SK-N-SH (cell line): ENCODE measurements around the gene HPCAL4. TPM values are rescaled to one million over a fixed set of nuclear protein-coding genes. Genes with fewer than 3 reads are reported as not detected.

Experiments used
- CTCF ChIA-PET: fragments of 300-600, 350-600 bp; formaldehyde crosslinking; extraction: SDS; loops from one replicate; lab custom pipeline; 2021; lab: Yijun Ruan, JAX
- POLR2A ChIA-PET: fragments of 350-600 bp; sonication (Branson Sonifier 250); formaldehyde crosslinking; extraction: SDS; loops from one replicate; lab custom pipeline; 2020; ENCODE audit warnings: antibody characterized with exemption, inconsistent platforms; lab: Yijun Ruan, JAX
- DNase-seq: peaks from one replicate; pipeline ENCODE4 v3.0.0; 2012
- H2AFZ ChIP-seq: fragments of 200-600 bp; sonication (generic); 2 replicates; pipeline ENCODE4 v1.8.1; 2016; ENCODE audit warnings: antibody characterized with exemption, mild to moderate bottlenecking, low read depth
- H3F3A ChIP-seq: fragments of 200-600 bp; sonication (generic); replicated peaks from 2 replicates; pipeline ENCODE3; 2016; ENCODE audit warnings: antibody characterized with exemption, mild to moderate bottlenecking; ENCODE audit not compliant: insufficient read depth
- H3K27ac ChIP-seq, 2 experiments: fragments of 200-500 bp in 1 of 2; fragments of 200-600 bp in 1 of 2; sonication (Bioruptor generic) in 1 of 2; sonication (generic), shearing (Covaris generic) in 1 of 2; 2 replicates each; pipeline versions ENCODE4 v1.5.1 to v1.6.1; 2014 to 2016; ENCODE audit warnings: low read depth in 2 of 2, inconsistent platforms in 1 of 2, low read length in 1 of 2, mild to moderate bottlenecking in 1 of 2, mixed read lengths in 1 of 2
- H3K27me3 ChIP-seq: fragments of 200-600 bp; sonication (generic), shearing (Covaris generic); 2 replicates; pipeline ENCODE4 v1.6.1; 2016; ENCODE audit warnings: mixed run types; ENCODE audit not compliant: insufficient read depth
- H3K36me3 ChIP-seq, 2 experiments: fragments of 200-500 bp in 1 of 2; fragments of 200-600 bp in 1 of 2; sonication (Bioruptor generic) in 1 of 2; sonication (generic) in 1 of 2; replicated peaks in 1 of 2; 2 replicates each; pipeline versions ENCODE3 to v1.5.1; 2014 to 2016; ENCODE audit warnings: low read length in 1 of 2, mild to moderate bottlenecking in 1 of 2; ENCODE audit not compliant: insufficient read depth in 2 of 2, control insufficient read depth in 1 of 2
- H3K4me1 ChIP-seq, 2 experiments: fragments of 200-500 bp in 1 of 2; fragments of 200-600 bp in 1 of 2; sonication (Bioruptor generic) in 1 of 2; sonication (generic), shearing (Covaris generic) in 1 of 2; 2 replicates each; pipeline versions ENCODE4 v1.5.1 to v1.6.1; 2014 to 2016; ENCODE audit warnings: low read depth in 1 of 2, low read length in 1 of 2, mixed run types in 1 of 2; ENCODE audit not compliant: insufficient read depth in 2 of 2, control insufficient read depth in 1 of 2
- H3K4me2 ChIP-seq: fragments of 200-600 bp; sonication (generic), shearing (Covaris generic); 2 replicates; pipeline ENCODE4 v1.6.1; 2017; ENCODE audit warnings: mixed run types
- H3K4me3 ChIP-seq, 2 experiments: fragments of 200-500 bp in 1 of 2; fragments of 200-600 bp in 1 of 2; sonication (Bioruptor generic) in 1 of 2; sonication (generic), shearing (Covaris generic) in 1 of 2; 2 replicates each; pipeline versions ENCODE4 v1.5.1 to v1.8.1; 2014 to 2016; ENCODE audit warnings: low read depth in 2 of 2, inconsistent platforms in 1 of 2, low read length in 1 of 2, mild to moderate bottlenecking in 1 of 2, mixed read lengths in 1 of 2, moderate library complexity in 1 of 2
- H3K79me2 ChIP-seq: fragments of 200-600 bp; sonication (generic); 2 replicates; pipeline ENCODE4 v1.8.1; 2017; ENCODE audit warnings: mild to moderate bottlenecking; ENCODE audit not compliant: insufficient read depth
- H3K9ac ChIP-seq: fragments of 200-600 bp; sonication (generic); 2 replicates; pipeline ENCODE4 v1.6.1; 2017; ENCODE audit warnings: mixed run types
- H3K9me2 ChIP-seq: fragments of 200-600 bp; sonication (generic); 2 replicates; pipeline ENCODE4 v1.6.1; 2017; ENCODE audit warnings: mixed run types
- H3K9me3 ChIP-seq: fragments of 200-600 bp; sonication (generic); 2 replicates; pipeline ENCODE4 v1.6.1; 2017; ENCODE audit warnings: mixed run types, mild to moderate bottlenecking, moderate library complexity
- H4K20me1 ChIP-seq: fragments of 200-600 bp; sonication (generic); 2 replicates; pipeline ENCODE4 v1.6.1; 2017; ENCODE audit warnings: mild to moderate bottlenecking, mixed run types; ENCODE audit not compliant: insufficient read depth
- CHD2 ChIP-seq: fragments of 150-350 bp; IDR thresholded peaks from 2 replicates; pipeline ENCODE4 v1.6.1; 2018; ENCODE audit warnings: low read length; ENCODE audit not compliant: partially characterized antibody
- ELF1 ChIP-seq: IDR thresholded peaks from 2 replicates; pipeline ENCODE4 v1.4.0; 2012
- EP300 ChIP-seq, 2 experiments: IDR thresholded peaks; 2 replicates each; pipeline versions ENCODE4 v1.4.0 to v1.6.1; 2012; ENCODE audit warnings: borderline replicate concordance in 1 of 2, low read depth in 1 of 2, low read length in 1 of 2
- FOXJ3 ChIP-seq: sonication (generic); formaldehyde crosslinking; IDR thresholded peaks from 2 replicates; pipeline ENCODE4 v1.5.1; 2020; ENCODE audit warnings: mild to moderate bottlenecking, missing genetic modification reagents
- IRF3 ChIP-seq: fragments of 150-350 bp; IDR thresholded peaks from 2 replicates; pipeline ENCODE4 v1.6.1; 2016; ENCODE audit warnings: mild to moderate bottlenecking, low read depth, low read length
- JUND ChIP-seq: IDR thresholded peaks from 2 replicates; pipeline ENCODE4 v1.4.0; 2012
- MAX ChIP-seq: IDR thresholded peaks from 2 replicates; pipeline ENCODE4 v1.4.0; 2012; ENCODE audit warnings: low read depth
- MXI1 ChIP-seq: IDR thresholded peaks from 2 replicates; pipeline ENCODE4 v1.6.1; 2012; ENCODE audit warnings: mild to moderate bottlenecking, low read depth, low read length, improper control_type of control experiment
- NRF1 ChIP-seq: IDR thresholded peaks from 2 replicates; pipeline ENCODE4 v1.6.1; 2012; ENCODE audit warnings: low read depth, mild to moderate bottlenecking, low read length
- PBX3 ChIP-seq: IDR thresholded peaks from 2 replicates; pipeline ENCODE4; 2012
- RAD21 ChIP-seq: IDR thresholded peaks from 2 replicates; pipeline ENCODE4 v1.6.1; 2012; ENCODE audit warnings: mild to moderate bottlenecking, low read length
- RCOR1 ChIP-seq: fragments of 150-350 bp; IDR thresholded peaks from 2 replicates; pipeline ENCODE4 v1.6.1; 2017; ENCODE audit warnings: antibody characterized with exemption, low read length
- REST ChIP-seq: IDR thresholded peaks from 2 replicates; pipeline ENCODE4 v1.6.1; 2012; ENCODE audit warnings: mild to moderate bottlenecking, low read depth, low read length, moderate library complexity
- RFX5 ChIP-seq: IDR thresholded peaks from 2 replicates; pipeline ENCODE4 v1.6.1; 2012; ENCODE audit warnings: mild to moderate bottlenecking, improper control_type of control experiment, low read length
- RXRA ChIP-seq: IDR thresholded peaks from 2 replicates; pipeline ENCODE4 v1.4.0; 2012; ENCODE audit warnings: low read depth, mild to moderate bottlenecking, borderline replicate concordance
- SIN3A ChIP-seq: IDR thresholded peaks from 2 replicates; pipeline ENCODE4 v1.6.1; 2012; ENCODE audit warnings: low read depth, mild to moderate bottlenecking, low read length, moderate library complexity, borderline replicate concordance
- TCF12 ChIP-seq: IDR thresholded peaks from 2 replicates; pipeline ENCODE4 v1.4.0; 2012
- USF2 ChIP-seq: fragments of 150-350 bp; IDR thresholded peaks from 2 replicates; pipeline ENCODE4 v1.6.1; 2017; ENCODE audit warnings: antibody characterized with exemption, low read length, low read depth, borderline replicate concordance
- WGBS: methylation state at CpG from one replicate; pipeline ENCODE4 v1.1.6; 2017; ENCODE audit warnings: low lambda C conversion rate; 5-methylcytosine and 5-hydroxymethylcytosine counted together
- polyA plus RNA-seq, 3 experiments: library from polyadenylated mRNA; depleted of rRNA; stranded (reverse); fragments of >200 nt; gene quantifications; 2 replicates each; pipeline ENCODE4 v1.2.3, GENCODE V29; 2012

HPCAL4 gene
- polyA plus RNA-seq, 1 of the 3 experiments (the other 2 are of a cell fraction): 0.15 TPM

- H3K4me2 ChIP-seq: no peak overlapping the region
- no peak overlapping the region for H2AFZ ChIP-seq
- WGBS: 62% methylated on average over 3 of the region's 3 CpGs
- no peaks in the 10 kb centered on the region for H4K20me1 ChIP-seq
- no peaks in the 10 kb centered on the region for H3K36me3 ChIP-seq
- peaks cover 8% of the 10 kb centered on the region for H3F3A ChIP-seq
- ChIA-PET CTCF (interaction anchor here (0.9 to 15.4 kb wide), 9 partner anchors 10 to 237 kb away, joined by 3 to 459 read pairs (median 6); partner anchors contain the start of genes NT5C1A and PABPC4), POLR2A (interaction anchor here (1.0 to 1.6 kb wide), 5 partner anchors 8 to 25 kb away, joined by 3 to 8 read pairs (median 6); partner anchors contain the start of gene NT5C1A)
- H3K9me2 ChIP-seq: no peaks in the 10 kb centered on the region
- peak overlapping the region in 1 of 2 experiments; percentile 72; a peak in 1 of 4 replicates for H3K27ac ChIP-seq
- H3K4me3 ChIP-seq: no peak overlapping the region
- TF ChIP-seq EP300 (IDR thresholded peaks at IDR 0.05; ENCODE audit: borderline replicate concordance in 1 of 2, low read depth in 1 of 2, low read length in 1 of 2) (no peak), FOXJ3 (CRISPR knock-in tag) (no peak), RFX5 (no peak), RAD21 (no peak), NRF1 (no peak), ELF1 (no peak), PBX3 (no peak)
- no peak for DNase-seq
- no peaks in the 10 kb centered on the region for H3K9me3 ChIP-seq
- no peaks in the 10 kb centered on the region for H3K27me3 ChIP-seq
- peaks cover 4 to 40% of the 10 kb centered on the region in 2 experiments; a peak in 2 of 4 replicates for H3K4me1 ChIP-seq
- no peak overlapping the region for H3K9ac ChIP-seq
- no peaks in the 10 kb centered on the region for H3K79me2 ChIP-seq
These were observed 44.0 kb downstream of the HPCAL4 start for GRCh38 chr1:39647247-39647646.

GRCh38 chr1:39646232-39647081 is 44.8 kb downstream of the HPCAL4 start:
- H3K79me2 ChIP-seq: no peaks in the 10 kb centered on the region
- no peak overlapping the region for H3K4me3 ChIP-seq
- H3K9me3 ChIP-seq: no peaks in the 10 kb centered on the region
- ChIA-PET CTCF (interaction anchor here (0.8 to 15.4 kb wide), 9 partner anchors 11 to 72 kb away, joined by 3 to 459 read pairs (median 5); partner anchors contain the start of gene NT5C1A), POLR2A (interaction anchor here (0.8 to 1.6 kb wide), 6 partner anchors 9 to 25 kb away, joined by 3 to 8 read pairs (median 5); partner anchors contain the start of gene NT5C1A)
- no peak overlapping the region for H3K4me2 ChIP-seq
- no peaks in the 10 kb centered on the region for H3K9me2 ChIP-seq
- no peak overlapping the region for H2AFZ ChIP-seq
- DNase-seq: peak; percentile 82
- peak overlapping the region in 1 of 2 experiments; percentile 72; a peak in 2 of 4 replicates for H3K27ac ChIP-seq
- H4K20me1 ChIP-seq: no peaks in the 10 kb centered on the region
- no peak overlapping the region for H3K9ac ChIP-seq
- peaks cover 4 to 40% of the 10 kb centered on the region in 2 experiments; a peak in 2 of 4 replicates for H3K4me1 ChIP-seq
- no peaks in the 10 kb centered on the region for H3K27me3 ChIP-seq
- WGBS: 48% methylated on average over 9 of the region's 12 CpGs
- H3F3A ChIP-seq: peaks cover 8% of the 10 kb centered on the region
- H3K36me3 ChIP-seq: no peaks in the 10 kb centered on the region
- TF ChIP-seq RCOR1 (peak; percentile 99), SIN3A (no peak), TCF12 (peak; percentile 47), FOXJ3 (CRISPR knock-in tag) (no peak), REST (no peak), USF2 (no peak), RAD21 (0 out of 2 replicates have a peak, but pooled peaks have one; percentile 4), IRF3 (no peak), CHD2 (peak; percentile 88), RXRA (no peak), EP300 (IDR thresholded peaks at IDR 0.05; ENCODE audit: borderline replicate concordance in 1 of 2, low read depth in 1 of 2, low read length in 1 of 2) (0 out of 4 replicates have a peak, but pooled peaks of 1 of the 2 experiments have one; percentile 10), MAX (no peak), JUND (no peak), MXI1 (no peak)
